GM12878 (cell line): ENCODE results near the gene OSBPL7. TPM values are rescaled to one million over a fixed set of nuclear protein-coding genes. Genes with fewer than 3 reads are reported as not detected.
A peak's percentile ranks its signal among the peaks of the same experiment; 100 is the strongest.

ENCODE experiments used
- ATAC-seq: fragments of 200-7000 bp; cut with Tn5 transposase; 3 replicates; pipeline ENCODE4 v1.9.1; 2020; ENCODE audit warnings: mild to moderate bottlenecking, moderate library complexity
- BruUV-seq: library from RNA; stranded (reverse); fragments of 400-500 nt; replicated peaks from 2 replicates; lab custom pipeline; 2021; lab: Mats Ljungman, UMichigan
- CTCF ChIA-PET: fragments of 300-600 bp; sonication (Branson Sonifier 250); formaldehyde crosslinking; extraction: SDS; loops from one replicate; lab custom pipeline; 2021; ENCODE audit warnings: inconsistent platforms; lab: Yijun Ruan, JAX
- POLR2A ChIA-PET: fragments of 350-600 bp; formaldehyde crosslinking; extraction: SDS; loops from one replicate; lab custom pipeline; 2021; ENCODE audit warnings: inconsistent platforms; lab: Charles Lee
- RAD21 ChIA-PET: fragments of 300-600 bp; sonication (Branson Sonifier 250); formaldehyde crosslinking; loops from one replicate; lab custom pipeline; 2023; ENCODE audit warnings: antibody characterized with exemption; ENCODE audit not compliant: unreplicated experiment; lab: Charles Lee
- SMC1A ChIA-PET: fragments of 300-600 bp; sonication (Branson Sonifier 250); formaldehyde crosslinking; loops from one replicate; lab custom pipeline; 2023; ENCODE audit not compliant: unreplicated experiment, uncharacterized antibody; lab: Charles Lee
- DNase-seq: peaks from one replicate; pipeline ENCODE4 v3.0.0-alpha.2; 2011; ENCODE audit warnings: low read depth, low spot score
- FAIRE-seq: peaks from 3 replicates; lab custom pipeline; 2011; peaks lifted over from hg19 to GRCh38; lab: Jason Lieb, UNC
- H2AFZ ChIP-seq: 2 replicates; pipeline ENCODE4 v1.6.0; 2011; ENCODE audit warnings: low read depth, low read length, control low read depth; ENCODE audit not compliant: control insufficient read depth
- H3K27ac ChIP-seq: 2 replicates; pipeline ENCODE4 v1.5.1; 2011; ENCODE audit warnings: control low read depth; ENCODE audit not compliant: control insufficient read depth, insufficient read depth
- H3K27me3 ChIP-seq, 2 experiments: replicated peaks in 1 of 2; 2 replicates each; pipeline versions ENCODE4 v1.6.0 to v1.6.1; 2011; ENCODE audit warnings: low read length in 1 of 2; ENCODE audit not compliant: control insufficient read depth in 2 of 2, insufficient read depth in 2 of 2
- H3K36me3 ChIP-seq, 2 experiments: 2 replicates each; pipeline ENCODE4 v1.5.1; 2011; ENCODE audit warnings: low read length in 1 of 2; ENCODE audit not compliant: control insufficient read depth in 2 of 2, insufficient read depth in 2 of 2
- H3K4me1 ChIP-seq: 2 replicates; pipeline ENCODE4 v1.6.1; 2011; ENCODE audit warnings: mild to moderate bottlenecking, low read length, moderate library complexity, mixed read lengths; ENCODE audit not compliant: control insufficient read depth, insufficient read depth
- H3K4me2 ChIP-seq: 2 replicates; pipeline ENCODE4 v1.6.0; 2011; ENCODE audit warnings: control low read depth; ENCODE audit not compliant: control insufficient read depth, insufficient read depth
- H3K4me3 ChIP-seq: fragments of 200-600 bp; sonication (generic); 2 replicates; pipeline ENCODE4 v1.5.1; 2016
- H3K79me2 ChIP-seq: 2 replicates; pipeline ENCODE4 v1.6.0; 2011; ENCODE audit warnings: low read length; ENCODE audit not compliant: control insufficient read depth, insufficient read depth
- H3K9ac ChIP-seq: 2 replicates; pipeline ENCODE4 v1.8.0; 2011; ENCODE audit warnings: low read length, control low read depth, mixed read lengths; ENCODE audit not compliant: control insufficient read depth, insufficient read depth
- H3K9me3 ChIP-seq: replicated peaks from 3 replicates; pipeline ENCODE4 v1.5.1; 2011; ENCODE audit warnings: mild to moderate bottlenecking, low read length; ENCODE audit not compliant: control insufficient read depth, insufficient read depth
- H4K20me1 ChIP-seq: 2 replicates; pipeline ENCODE4 v1.6.0; 2011; ENCODE audit not compliant: control insufficient read depth, insufficient read depth
- IRF3 ChIP-seq: fragments of 450-650 bp; IDR thresholded peaks from 2 replicates; pipeline ENCODE4 v1.6.1; 2014; ENCODE audit warnings: mild to moderate bottlenecking
- REST ChIP-seq: IDR thresholded peaks from 2 replicates; pipeline ENCODE4 v1.6.1; 2012; ENCODE audit warnings: mild to moderate bottlenecking, low read depth, low read length
- WGBS: methylation state at CpG from one replicate; pipeline ENCODE4 v1.1.6; 2016; ENCODE audit warnings: low lambda C conversion rate; ENCODE audit not compliant: insufficient replicate concordance, insufficient coverage; ENCODE audit errors: missing lambda C conversion rate; 5-methylcytosine and 5-hydroxymethylcytosine counted together
- in situ Hi-C: fragments of 300-500 bp; cut with MboI; formaldehyde crosslinking; loops from 9 replicates; pipeline ENCODE4 v1.14.3; 2018; ENCODE audit warnings: mixed read lengths
- intact Hi-C: fragments of 100-400 bp; cut with micrococcal nuclease; formaldehyde crosslinking; loops from one replicate; pipeline ENCODE4 v1.14.2; 2022; ENCODE audit not compliant: unreplicated experiment
- polyA plus RNA-seq, 11 experiments: library from polyadenylated mRNA; depleted of rRNA in 4 of 11; unstranded in 6 of 11; stranded (reverse) in 5 of 11; fragments of >200 nt; fragmentation: Nextera tagmentation in 4 of 11; fragmentation: Illumina TruSeq in 1 of 11; extraction: Ambion mirVana in 4 of 11; extraction: Trizol in 1 of 11; gene quantifications; 1 replicate in 1 of 11; 2 replicates in 10 of 11; pipeline versions ENCODE4 v1.2.1 to v1.2.3, GENCODE V29; 2011 to 2016; ENCODE audit warnings: inconsistent platforms in 2 of 11, missing spikeins in 2 of 11, low read depth in 1 of 11
- total RNA-seq, 4 experiments: library from RNA; depleted of rRNA in 3 of 4; stranded (reverse); fragments of >200 nt in 3 of 4; fragmentation: Illumina TruSeq in 1 of 4; extraction: Trizol in 1 of 4; gene quantifications; 2 replicates each; pipeline versions ENCODE4 v1.2.1 to v1.2.3, GENCODE V29; 2013 to 2021

Gene OSBPL7
- total and polyA plus RNA-seq, 10 of the 15 experiments (the other 5 are each of a cell fraction or from before 2014, with no cell fraction given) = 0.50 to 16.1 (median 6.7) TPM

GRCh38 chr17:47785538-47786123 is 36.0 kb downstream of the OSBPL7 start:
- SMC1A ChIA-PET = interaction anchor here (1.9 kb wide), 1 partner anchor 93 kb away, joined by 4 read pairs; no protein-coding TSS in a partner anchor
- no peak overlapping the region for H3K9ac ChIP-seq
- peaks cover 4 to 7% of the 10 kb centered on the region in 2 experiments for H3K27me3 ChIP-seq
- CTCF ChIA-PET = interaction anchor here (2.3 kb wide), 1 partner anchor 16 kb away, joined by 6 read pairs; no protein-coding TSS in a partner anchor
- no peaks in the 10 kb centered on the region for H3K4me1 ChIP-seq
- 43% methylated on average over 5 of the region's 5 CpGs for WGBS
- no peak overlapping the region for H2AFZ ChIP-seq
- H3K79me2 ChIP-seq = no peaks in the 10 kb centered on the region
- no peaks in the 10 kb centered on the region for H3K36me3 ChIP-seq
- in situ Hi-C loops (no loop called here), intact Hi-C loops (no loop called here)
- no peaks in the 10 kb centered on the region for H4K20me1 ChIP-seq
- H3K4me2 ChIP-seq = no peak overlapping the region
- ATAC-seq (0 out of 3 replicates have a peak, but pooled peaks have one; percentile 47), FAIRE-seq (no peak)
- TF ChIP-seq IRF3 (no peak), REST (peak; percentile 94)
- TF ChIP-seq, all 136 proteins: peak for 1
- BruUV-seq = no TSS peak
- Histone ChIP-seq H3K4me3 (no peak overlapping the region), H3K9me3 (no peaks in the 10 kb centered on the region), H3K27ac (no peak overlapping the region)
- no peak for DNase-seq
- ChIA-PET RAD21 (interaction anchor here (1.3 kb wide), 1 partner anchor 91 kb away, joined by 3 read pairs; no protein-coding TSS in a partner anchor), POLR2A (interaction anchor here (0.6 kb wide), 2 partner anchors 92 to 138 kb away, joined by 3 read pairs; no protein-coding TSS in a partner anchor)
